ENCODE data around the gene SGIP1. TPM values are rescaled to one million over a fixed set of nuclear protein-coding genes. Genes with fewer than 3 reads are reported as not detected.
"Not testable (repeated sequence)": the region's sequence is repeated elsewhere in the genome, so short reads cannot be mapped to it uniquely, and the experiment has no call there.

The SGIP1 gene
- total RNA-seq, 2 experiments from 2014 or later, result not detected

DNA sequence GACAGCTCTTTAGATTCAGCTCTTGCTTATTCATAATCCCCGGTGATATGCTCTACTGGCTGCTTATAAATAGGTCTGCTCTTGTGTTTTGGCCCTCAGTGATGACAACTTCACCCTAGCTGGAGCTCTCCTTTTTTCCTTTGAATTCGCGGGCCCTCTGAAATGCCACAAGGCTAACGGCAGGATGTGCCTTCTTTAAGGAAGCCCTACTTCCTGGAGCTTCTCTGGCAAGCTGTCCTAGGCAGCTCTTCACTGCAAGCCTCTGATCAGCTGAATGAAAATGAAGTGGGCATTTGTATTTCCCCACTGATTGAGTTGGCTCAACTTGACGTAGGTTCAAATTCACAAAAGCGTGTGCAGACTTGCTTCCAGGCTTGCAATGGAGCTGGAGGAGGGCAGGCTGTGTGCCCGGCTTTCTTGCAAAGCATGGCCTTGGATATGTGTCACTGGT is 22.2 kb downstream of the SGIP1 start:
- H3K4me1 Mint-ChIP-seq, result no peaks in the 10 kb centered on the region
- no peak overlapping the region for H3K27ac Mint-ChIP-seq
- no peak for DNase-seq
- H3K9me3 Mint-ChIP-seq, result no peaks in the 10 kb centered on the region
- no peak overlapping the region for H3K4me3 Mint-ChIP-seq
- no peaks in the 10 kb centered on the region for H3K36me3 Mint-ChIP-seq
- peaks cover 5% of the 10 kb centered on the region for H3K27me3 Mint-ChIP-seq

- no peaks in the 10 kb centered on the region for H3K4me1 Mint-ChIP-seq
- peaks cover 5% of the 10 kb centered on the region for H3K27me3 Mint-ChIP-seq
- no peak overlapping the region for H3K4me3 Mint-ChIP-seq
- no peak overlapping the region for H3K27ac Mint-ChIP-seq
- H3K9me3 Mint-ChIP-seq, result no peaks in the 10 kb centered on the region
- no peak for DNase-seq
- H3K36me3 Mint-ChIP-seq, result no peaks in the 10 kb centered on the region
Observed at GRCh38 chr1:66557157-66557556, 23.2 kb downstream of the SGIP1 start.

GRCh38 chr1:66559517-66559916 is 25.6 kb downstream of the SGIP1 start:
- H3K27ac Mint-ChIP-seq, result no peak overlapping the region
- H3K4me1 Mint-ChIP-seq, result no peaks in the 10 kb centered on the region
- no peak overlapping the region for H3K4me3 Mint-ChIP-seq
- H3K27me3 Mint-ChIP-seq, result peaks cover 5% of the 10 kb centered on the region
- H3K9me3 Mint-ChIP-seq, result no peaks in the 10 kb centered on the region
- DNase-seq, result no peak
- H3K36me3 Mint-ChIP-seq, result no peaks in the 10 kb centered on the region

GRCh38 chr1:66562561-66562960 is 28.6 kb downstream of the SGIP1 start:
- Mint-ChIP-seq H3K9me3 (no peaks in the 10 kb centered on the region), H3K4me1 (no peaks in the 10 kb centered on the region), H3K4me3 (no peak overlapping the region), H3K27me3 (peaks cover 5% of the 10 kb centered on the region), H3K36me3 (no peaks in the 10 kb centered on the region), H3K27ac (no peak overlapping the region)
- no peak for DNase-seq

DNA sequence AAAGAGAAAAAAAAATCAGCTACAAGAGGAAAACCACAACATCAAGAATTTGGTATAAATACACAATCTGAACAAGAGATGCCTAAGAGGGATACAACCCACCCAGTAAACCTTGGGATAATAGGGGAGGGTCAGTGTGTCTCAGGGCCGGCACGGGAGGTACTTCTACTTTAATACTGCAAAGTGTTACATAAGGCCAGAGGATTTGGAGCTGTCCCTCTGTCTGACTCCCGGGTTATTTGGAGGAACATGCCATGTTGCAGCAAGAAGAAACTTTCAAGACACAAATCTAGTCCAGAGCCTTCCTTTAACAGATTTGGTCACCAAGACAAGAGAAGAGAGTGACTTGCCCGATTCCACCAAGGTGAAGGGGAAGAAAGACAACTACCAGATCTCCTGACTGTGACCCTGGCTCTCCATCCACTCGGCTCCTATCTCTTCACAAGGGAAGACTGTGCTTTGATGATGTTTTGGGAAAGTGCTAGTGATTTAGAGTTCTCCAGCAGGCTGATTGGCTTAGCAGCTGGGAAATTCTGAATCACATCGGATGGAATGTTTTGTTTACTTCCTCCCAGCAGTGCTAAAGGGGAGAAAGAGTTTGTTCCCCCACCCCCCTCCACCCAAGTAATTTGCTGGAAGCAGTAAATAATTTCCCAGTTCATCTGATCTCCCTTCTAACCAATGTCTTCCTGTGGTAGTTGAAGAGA is 29.3 kb downstream of the SGIP1 start:
- H3K36me3 Mint-ChIP-seq, result no peaks in the 10 kb centered on the region
- DNase-seq, result no peak
- no peak overlapping the region for H3K27ac Mint-ChIP-seq
- no peak overlapping the region for H3K4me3 Mint-ChIP-seq
- no peaks in the 10 kb centered on the region for H3K4me1 Mint-ChIP-seq
- H3K27me3 Mint-ChIP-seq, result peaks cover 12% of the 10 kb centered on the region
- H3K9me3 Mint-ChIP-seq, result peaks cover 6% of the 10 kb centered on the region

DNA sequence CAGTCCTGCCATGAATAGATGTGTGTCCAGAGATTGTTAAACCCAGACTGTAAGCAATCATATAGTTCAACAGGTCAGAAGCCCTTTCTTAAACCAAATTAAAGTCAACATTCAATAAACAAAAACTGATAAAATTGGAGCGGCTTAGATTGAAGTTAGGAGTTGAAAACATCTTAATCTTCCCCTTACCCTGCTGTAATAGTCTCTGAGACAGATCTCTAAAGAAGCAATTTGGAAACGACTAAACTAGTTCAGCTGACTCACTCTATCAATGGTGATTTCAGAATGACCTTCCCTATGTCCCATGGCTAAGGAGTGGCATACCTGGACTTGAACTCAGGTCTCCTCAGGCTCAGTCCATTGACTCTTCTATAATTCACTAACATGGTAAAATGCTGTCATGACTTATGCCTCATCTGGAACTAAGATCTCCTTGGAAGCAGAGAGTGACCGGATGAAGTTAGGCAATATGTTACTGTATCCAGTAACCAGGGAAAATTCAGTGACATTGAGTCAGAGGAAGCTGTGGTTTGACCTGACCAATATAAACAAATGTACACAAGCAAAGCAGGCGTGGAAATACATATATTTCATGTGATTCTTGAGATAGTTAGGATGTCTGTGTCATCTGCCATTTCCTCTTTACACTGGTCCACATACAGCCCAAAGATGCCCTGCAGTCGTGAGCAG is 30.1 kb downstream of the SGIP1 start:
- H3K27ac Mint-ChIP-seq, result no peak overlapping the region
- H3K27me3 Mint-ChIP-seq, result peaks cover 15% of the 10 kb centered on the region
- no peak overlapping the region for H3K4me3 Mint-ChIP-seq
- DNase-seq, result no peak
- H3K9me3 Mint-ChIP-seq, result peaks cover 6% of the 10 kb centered on the region
- H3K36me3 Mint-ChIP-seq, result no peaks in the 10 kb centered on the region
- H3K4me1 Mint-ChIP-seq, result no peaks in the 10 kb centered on the region

DNA sequence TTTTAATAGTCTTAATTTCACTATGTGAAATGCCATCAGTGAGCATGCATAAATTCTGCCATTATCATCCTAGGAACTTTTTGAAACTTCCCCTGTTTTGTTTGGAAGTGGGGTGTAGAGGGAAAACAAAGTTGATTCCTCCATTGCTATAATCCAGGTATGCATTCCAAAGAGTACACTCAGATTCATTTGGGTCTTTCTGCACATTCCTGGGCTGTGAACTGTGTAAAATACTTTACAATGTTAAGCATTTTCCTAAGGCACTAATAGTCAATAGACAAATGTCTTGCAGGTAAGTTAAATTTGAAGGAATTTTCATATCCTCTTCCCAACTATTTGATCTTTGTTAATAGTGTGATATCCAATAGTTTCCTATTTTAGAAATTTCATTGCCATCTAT is 36.2 kb downstream of the SGIP1 start:
- no peaks in the 10 kb centered on the region for H3K36me3 Mint-ChIP-seq
- no peak overlapping the region for H3K27ac Mint-ChIP-seq
- H3K4me1 Mint-ChIP-seq, result no peaks in the 10 kb centered on the region
- H3K9me3 Mint-ChIP-seq, result peaks cover 6% of the 10 kb centered on the region
- H3K4me3 Mint-ChIP-seq, result no peak overlapping the region
- H3K27me3 Mint-ChIP-seq, result peaks cover 17% of the 10 kb centered on the region
- no peak for DNase-seq

- Mint-ChIP-seq H3K4me1 (no peaks in the 10 kb centered on the region), H3K36me3 (no peaks in the 10 kb centered on the region), H3K27me3 (peaks cover 24% of the 10 kb centered on the region), H3K4me3 (no peak overlapping the region), H3K27ac (no peak overlapping the region), H3K9me3 (peaks cover 6% of the 10 kb centered on the region)
- DNase-seq, result no peak
Observed at GRCh38 chr1:66571789-66572188, 37.8 kb downstream of the SGIP1 start.

GRCh38 chr1:66575739-66576138 is 41.8 kb downstream of the SGIP1 start:
- Mint-ChIP-seq H3K36me3 (no peaks in the 10 kb centered on the region), H3K4me1 (no peaks in the 10 kb centered on the region), H3K27me3 (peaks cover 7% of the 10 kb centered on the region), H3K9me3 (no peaks in the 10 kb centered on the region), H3K4me3 (no peak overlapping the region), H3K27ac (no peak overlapping the region)
- no peak for DNase-seq

DNA sequence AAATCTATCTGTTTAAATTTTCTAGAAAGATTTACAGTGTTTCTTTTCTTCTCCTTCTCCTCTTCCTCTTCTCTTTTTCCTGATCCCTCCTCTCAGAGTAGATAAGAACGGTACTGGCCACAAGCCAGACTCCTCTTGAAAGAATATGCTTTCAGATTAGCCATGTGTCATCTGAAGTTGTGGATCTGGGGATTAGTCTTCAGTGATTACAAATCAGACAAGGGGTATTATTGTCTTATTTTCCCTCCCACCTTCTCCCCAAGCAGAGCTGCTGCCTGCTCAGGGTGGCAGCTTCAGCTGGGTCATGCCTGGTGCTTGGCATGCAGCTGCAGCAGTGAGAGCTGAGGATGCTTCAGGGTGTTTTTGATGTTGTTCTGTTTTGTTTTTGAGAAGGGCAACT is 42.7 kb downstream of the SGIP1 start:
- Mint-ChIP-seq H3K27ac (no peak overlapping the region), H3K36me3 (no peaks in the 10 kb centered on the region), H3K4me1 (no peaks in the 10 kb centered on the region), H3K9me3 (no peaks in the 10 kb centered on the region), H3K27me3 (peaks cover 7% of the 10 kb centered on the region), H3K4me3 (no peak overlapping the region)
- DNase-seq, result no peak

GRCh38 chr1:66578841-66579240 is 44.9 kb downstream of the SGIP1 start:
- no peaks in the 10 kb centered on the region for H3K4me1 Mint-ChIP-seq
- H3K36me3 Mint-ChIP-seq, result no peaks in the 10 kb centered on the region
- no peak for DNase-seq
- H3K27ac Mint-ChIP-seq, result no peak overlapping the region
- H3K4me3 Mint-ChIP-seq, result no peak overlapping the region
- H3K9me3 Mint-ChIP-seq, result no peaks in the 10 kb centered on the region
- H3K27me3 Mint-ChIP-seq, result peaks cover 7% of the 10 kb centered on the region

DNA sequence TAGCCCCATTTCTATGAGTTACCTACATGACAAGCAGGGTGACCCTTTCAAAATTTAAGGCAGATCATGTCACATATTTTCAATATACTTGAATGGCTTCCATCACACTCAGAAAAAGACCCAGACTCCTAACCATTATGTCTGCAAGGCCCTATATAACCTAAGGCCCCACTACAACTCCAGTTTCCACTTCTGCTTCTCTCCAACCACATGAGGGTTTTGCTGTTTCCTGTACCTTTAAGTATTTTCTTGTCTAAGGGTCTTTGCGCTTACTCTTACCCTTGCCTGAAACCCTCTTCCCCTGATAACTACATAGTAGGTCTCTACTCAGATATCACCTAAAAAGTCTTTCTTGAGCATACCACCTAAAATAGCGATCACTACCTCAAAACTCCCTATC is 46.1 kb downstream of the SGIP1 start:
- no peaks in the 10 kb centered on the region for H3K4me1 Mint-ChIP-seq
- no peak overlapping the region for H3K27ac Mint-ChIP-seq
- H3K27me3 Mint-ChIP-seq, result peaks cover 7% of the 10 kb centered on the region
- DNase-seq, result no peak
- no peaks in the 10 kb centered on the region for H3K36me3 Mint-ChIP-seq
- H3K4me3 Mint-ChIP-seq, result no peak overlapping the region
- H3K9me3 Mint-ChIP-seq, result no peaks in the 10 kb centered on the region

DNA sequence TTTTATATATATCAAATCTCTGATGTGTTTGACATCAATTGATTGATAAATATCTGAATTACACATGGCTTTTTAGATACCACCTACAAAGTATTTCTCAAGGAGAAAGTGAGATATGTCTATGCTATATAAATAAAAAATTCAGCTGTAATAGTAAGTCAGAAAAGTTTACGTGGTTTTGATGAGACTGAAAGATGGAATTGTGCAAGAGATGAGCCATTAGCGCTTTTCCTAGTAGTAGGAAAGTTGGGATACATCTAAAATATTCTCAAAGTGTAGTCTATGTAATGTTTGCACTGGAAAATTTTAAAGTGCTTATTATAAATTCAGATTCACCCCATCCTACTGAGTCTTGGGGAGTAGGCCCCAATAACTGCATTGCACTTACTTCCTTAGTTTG is 49.1 kb downstream of the SGIP1 start:
- H3K36me3 Mint-ChIP-seq, result no peaks in the 10 kb centered on the region
- no peaks in the 10 kb centered on the region for H3K4me1 Mint-ChIP-seq
- no peaks in the 10 kb centered on the region for H3K27me3 Mint-ChIP-seq
- no peaks in the 10 kb centered on the region for H3K9me3 Mint-ChIP-seq
- H3K27ac Mint-ChIP-seq, result no peak overlapping the region
- DNase-seq, result no peak
- H3K4me3 Mint-ChIP-seq, result no peak overlapping the region

DNA sequence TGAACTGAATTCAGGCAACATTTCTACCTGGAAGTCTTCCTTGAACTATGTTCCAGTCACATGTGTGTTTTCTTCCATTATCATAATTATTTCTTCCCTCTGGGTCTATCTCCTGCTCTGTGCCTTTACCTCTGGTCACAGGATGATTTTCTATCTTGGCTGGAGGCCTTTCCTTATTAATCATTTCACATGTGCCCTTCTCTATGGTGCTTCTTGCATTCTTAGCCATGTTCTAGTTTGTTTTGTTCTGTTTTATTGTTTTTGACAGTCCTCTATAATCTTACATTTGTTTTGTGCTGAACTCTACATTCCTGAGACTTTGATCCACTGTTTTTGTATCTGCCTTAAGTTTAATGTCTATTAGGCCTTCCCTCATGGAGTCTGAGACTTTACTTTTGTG is 51.0 kb downstream of the SGIP1 start:
- Mint-ChIP-seq H3K36me3 (no peaks in the 10 kb centered on the region), H3K4me1 (no peaks in the 10 kb centered on the region), H3K27me3 (no peaks in the 10 kb centered on the region), H3K4me3 (no peak overlapping the region), H3K27ac (no peak overlapping the region), H3K9me3 (no peaks in the 10 kb centered on the region)
- DNase-seq, result no peak

- no peaks in the 10 kb centered on the region for H3K4me1 Mint-ChIP-seq
- no peaks in the 10 kb centered on the region for H3K9me3 Mint-ChIP-seq
- H3K4me3 Mint-ChIP-seq, result no peak overlapping the region
- H3K27me3 Mint-ChIP-seq, result no peaks in the 10 kb centered on the region
- no peaks in the 10 kb centered on the region for H3K36me3 Mint-ChIP-seq
- no peak overlapping the region for H3K27ac Mint-ChIP-seq
- no peak for DNase-seq
Observed at GRCh38 chr1:66589326-66589725, 55.4 kb downstream of the SGIP1 start.

- not testable (repeated sequence) for H3K27ac Mint-ChIP-seq, DNase-seq, H3K4me1 Mint-ChIP-seq, H3K36me3 Mint-ChIP-seq, H3K9me3 Mint-ChIP-seq, H3K4me3 Mint-ChIP-seq, H3K27me3 Mint-ChIP-seq
Observed at GRCh38 chr1:66592106-66592507, 58.2 kb downstream of the SGIP1 start.

Measured in activated naive CD8-positive, alpha-beta T cell treated with anti-CD3 and anti-CD28 coated beads for 36 hours (primary cell).